HepG2 (cell line): Measurements from ENCODE around the gene DPH2. TPM values are rescaled to one million over a fixed set of nuclear protein-coding genes. Genes with fewer than 3 reads are reported as not detected.

Source experiments
- ATAC-seq: fragments of 200-7000 bp; cut with Tn5 transposase; 3 replicates; pipeline ENCODE4 v1.9.1; 2020; ENCODE audit warnings: mild to moderate bottlenecking, moderate library complexity
- BruUV-seq: library from RNA; stranded (reverse); fragments of 400-500 nt; replicated peaks from 2 replicates; lab custom pipeline; 2021; lab: Mats Ljungman, UMichigan
- CTCF ChIA-PET: fragments of 300-600 bp; formaldehyde crosslinking; extraction: SDS; loops from one replicate; lab custom pipeline; 2021; ENCODE audit warnings: low total read pairs, inconsistent platforms, low intra/inter-chr PET ratio; lab: Yijun Ruan, JAX
- POLR2A ChIA-PET: fragments of 350-600 bp; sonication (Branson Sonifier 250); formaldehyde crosslinking; loops from one replicate; lab custom pipeline; 2020; ENCODE audit warnings: antibody characterized with exemption, inconsistent platforms; lab: Yijun Ruan, JAX
- DNase-seq: peaks from one replicate; pipeline ENCODE4 v3.0.0-alpha.2; 2015; ENCODE audit warnings: low spot score
- FAIRE-seq: peaks from 3 replicates; lab custom pipeline; 2011; peaks lifted over from hg19 to GRCh38; lab: Jason Lieb, UNC
- H2AFZ ChIP-seq: one replicate; pipeline ENCODE4 v1.6.1; 2011; ENCODE audit warnings: low read length, inconsistent platforms
- H3K27ac ChIP-seq: fragments of 300-600 bp; 3 replicates; pipeline ENCODE4 v1.8.0; 2011; ENCODE audit warnings: mixed run types, mild to moderate bottlenecking, mixed read lengths, low read length, inconsistent platforms; ENCODE audit not compliant: insufficient read depth; ENCODE audit errors: extremely low read length
- H3K27me3 ChIP-seq, 2 experiments: fragments of 200-600 bp in 1 of 2; 2 replicates in 1 of 2; 3 replicates in 1 of 2; pipeline versions ENCODE4 v1.6.0 to v1.8.0; 2011; ENCODE audit warnings: low read length in 2 of 2, mild to moderate bottlenecking in 2 of 2, moderate library complexity in 2 of 2, inconsistent platforms in 1 of 2; ENCODE audit not compliant: insufficient read depth in 2 of 2, control insufficient read depth in 1 of 2
- H3K36me3 ChIP-seq, 2 experiments: fragments of 200-600 bp in 1 of 2; replicated peaks in 1 of 2; 2 replicates in 1 of 2; 3 replicates in 1 of 2; pipeline versions ENCODE4 v1.5.1 to v1.8.0; 2011; ENCODE audit warnings: low read length in 2 of 2, inconsistent platforms in 1 of 2; ENCODE audit not compliant: insufficient read depth in 2 of 2, control insufficient read depth in 1 of 2
- H3K4me1 ChIP-seq: 2 replicates; pipeline ENCODE4 v1.5.1; 2012; ENCODE audit warnings: low read length, inconsistent platforms; ENCODE audit not compliant: insufficient read depth
- H3K4me2 ChIP-seq: 2 replicates; pipeline ENCODE4 v1.6.0; 2011; ENCODE audit warnings: low read depth, low read length, inconsistent platforms
- H3K4me3 ChIP-seq, 3 experiments: fragments of 200-600 bp in 1 of 3; sonication (generic), shearing (Covaris generic) in 1 of 3; replicated peaks in 1 of 3; 2 replicates each; pipeline ENCODE4 v1.5.1; 2011 to 2016; ENCODE audit warnings: low read length in 3 of 3, inconsistent platforms in 2 of 3, low read depth in 2 of 3, mild to moderate bottlenecking in 2 of 3, control low read depth in 1 of 3, mixed read lengths in 1 of 3; ENCODE audit not compliant: insufficient read depth in 1 of 3
- H3K79me2 ChIP-seq: one replicate; pipeline ENCODE4 v1.6.1; 2011; ENCODE audit warnings: low read length, inconsistent platforms; ENCODE audit not compliant: insufficient read depth
- H3K9ac ChIP-seq: 2 replicates; pipeline ENCODE4 v1.6.0; 2011; ENCODE audit warnings: mild to moderate bottlenecking, low read depth, low read length, inconsistent platforms; ENCODE audit not compliant: insufficient read depth
- H3K9me3 ChIP-seq: 2 replicates; pipeline ENCODE4 v1.5.1; 2012; ENCODE audit warnings: mild to moderate bottlenecking, low read length
- H4K20me1 ChIP-seq: 2 replicates; pipeline ENCODE4 v1.6.0; 2011; ENCODE audit warnings: inconsistent platforms, mild to moderate bottlenecking, low read length, moderate library complexity; ENCODE audit not compliant: insufficient read depth
- AGO1 ChIP-seq: fragments of 200-400 bp; formaldehyde crosslinking; IDR thresholded peaks from 2 replicates; pipeline ENCODE4 v1.6.1; 2017; ENCODE audit warnings: mild to moderate bottlenecking, low read depth, low read length, moderate library complexity; ENCODE audit not compliant: poor library complexity, severe bottlenecking
- AGO2 ChIP-seq: fragments of 200-400 bp; formaldehyde crosslinking; optimal IDR thresholded peaks from 2 replicates; pipeline ENCODE3; 2017; ENCODE audit warnings: mild to moderate bottlenecking, low read depth, low read length, moderate library complexity
- ARID2 ChIP-seq: sonication (generic); formaldehyde crosslinking; IDR thresholded peaks from 2 replicates; pipeline ENCODE4 v1.8.1; 2022; ENCODE audit warnings: mild to moderate bottlenecking, missing genetic modification reagents, borderline replicate concordance
- MAX ChIP-seq: IDR thresholded peaks from 2 replicates; pipeline ENCODE4 v1.6.1; 2012; ENCODE audit warnings: inconsistent platforms
- ZMYM2 ChIP-seq: sonication (generic); formaldehyde crosslinking; IDR thresholded peaks from 2 replicates; pipeline ENCODE4 v1.8.0; 2022; ENCODE audit warnings: mild to moderate bottlenecking, missing genetic modification reagents
- WGBS: methylation state at CpG from one replicate; pipeline ENCODE4 v1.1.6; 2017; ENCODE audit warnings: low lambda C conversion rate; 5-methylcytosine and 5-hydroxymethylcytosine counted together
- in situ Hi-C: cut with HindIII; loops from 2 replicates; pipeline ENCODE4 v1.10.0; 2017; ENCODE audit warnings: low pct_unique_long_range_greater_than_20kb; ENCODE audit not compliant: extremely low pct_ligation_motif_present
- intact Hi-C: fragments of 100-400 bp; cut with micrococcal nuclease; formaldehyde crosslinking; loops from one replicate; pipeline ENCODE4 v1.10.0; 2022; ENCODE audit not compliant: unreplicated experiment
- polyA plus RNA-seq, 8 experiments: library from polyadenylated mRNA; depleted of rRNA in 3 of 8; stranded (reverse) in 7 of 8; unstranded in 1 of 8; fragments of >200 nt; fragmentation: Illumina TruSeq in 4 of 8; extraction: Trizol in 4 of 8; gene quantifications; 2 replicates each; pipeline versions ENCODE4 v1.2.1 to v1.2.3, GENCODE V29; 2011 to 2016; ENCODE audit warnings: low read depth in 4 of 8, missing spikeins in 1 of 8, mixed read lengths in 1 of 8; ENCODE audit not compliant: insufficient read depth in 1 of 8
- total RNA-seq, 5 experiments: library from RNA; depleted of rRNA; stranded (reverse); fragments of >200 nt; fragmentation: Illumina TruSeq; extraction: Trizol; gene quantifications; 2 replicates each; pipeline ENCODE4 v1.2.3, GENCODE V29; 2016; ENCODE audit warnings: low read depth in 1 of 5

DPH2 gene
- total and polyA plus RNA-seq, 2 of the 13 experiments (the other 11 are each of a cell fraction or from before 2014, with no cell fraction given): 32.2 to 38.3 TPM

- Histone ChIP-seq H3K27ac (no peak overlapping the region), H3K4me3 (peak overlapping the region in 1 of 3 experiments; percentile 6; a peak in 1 of 6 replicates), H3K4me2 (no peak overlapping the region), H3K9me3 (no peaks in the 10 kb centered on the region), H3K9ac (no peak overlapping the region), H4K20me1 (no peaks in the 10 kb centered on the region), H3K36me3 (peaks cover 2 to 13% of the 10 kb centered on the region in 2 experiments; a peak in 2 of 5 replicates), H3K27me3 (no peaks in the 10 kb centered on the region), H3K4me1 (peaks cover 45% of the 10 kb centered on the region), H3K79me2 (no peaks in the 10 kb centered on the region), H2AFZ (no peak overlapping the region)
- in situ Hi-C loops: loop anchor here (5.0 kb wide), 1 partner anchor 36 kb away; the partner anchor contains the start of gene SLC6A9
- POLR2A ChIA-PET: interaction anchor here (1.1 to 1.2 kb wide), 2 partner anchors 18 to 47 kb away, joined by 3 to 4 read pairs; no protein-coding TSS in a partner anchor
- TF ChIP-seq AGO2 (peak; percentile 59), ARID2 (CRISPR knock-in tag) (no peak), AGO1 (peak; percentile 58)
- CTCF ChIA-PET: interaction anchor here (1.3 kb wide), 1 partner anchor 40 kb away, joined by 8 read pairs; no protein-coding TSS in a partner anchor
- no TSS peak for BruUV-seq
- intact Hi-C loops: loop anchor here (2.0 kb wide), 1 partner anchor 41 kb away; no protein-coding TSS in a partner anchor
- 69% methylated on average over 17 of the region's 21 CpGs for WGBS
- no peak for FAIRE-seq
- no peak for ATAC-seq
- no peak for DNase-seq
Measured at GRCh38 chr1:43995984-43996732, 26.3 kb downstream of the DPH2 start.

DNA sequence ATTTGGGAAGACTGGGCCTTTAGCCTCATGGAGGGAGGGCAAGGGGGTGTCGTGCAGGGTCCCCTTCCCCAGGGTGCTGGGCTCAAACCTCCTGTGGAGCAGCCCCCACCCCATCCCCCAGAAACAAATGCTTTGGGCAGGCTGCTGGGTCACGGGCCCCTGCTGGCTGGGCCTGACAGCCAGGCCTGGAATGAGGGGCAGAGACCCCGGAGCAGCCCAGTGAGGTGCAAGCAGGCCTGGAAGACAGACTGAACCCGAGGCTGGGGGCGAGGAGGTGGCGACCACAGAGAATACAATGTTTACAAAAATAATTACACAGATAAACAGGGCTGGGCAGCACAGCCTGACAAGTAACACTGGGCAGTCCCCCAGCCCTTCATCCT lies 26.9 kb downstream of the DPH2 start:
- BruUV-seq: no TSS peak
- H3K79me2 ChIP-seq: no peaks in the 10 kb centered on the region
- H3K9ac ChIP-seq: no peak overlapping the region
- no peak for ATAC-seq
- FAIRE-seq: no peak
- H4K20me1 ChIP-seq: no peaks in the 10 kb centered on the region
- 0 out of 2 replicates have a peak, but pooled peaks have one; percentile 8 for TF ChIP-seq MAX
- no peak for TF ChIP-seq ZMYM2
- peak; percentile 2 for TF ChIP-seq AGO2
- no peak overlapping the region for H3K27ac ChIP-seq
- ChIA-PET CTCF (no interaction called here), POLR2A (no interaction called here)
- intact Hi-C loops: no loop called here
- no peak for DNase-seq
- in situ Hi-C loops: loop anchor here (5.0 kb wide), 1 partner anchor 36 kb away; the partner anchor contains the start of gene SLC6A9
- peak overlapping the region; percentile 20; the same call in 1 of the 2 replicates for H3K4me2 ChIP-seq
- H2AFZ ChIP-seq: no peak overlapping the region
- 65% methylated on average over 6 of the region's 6 CpGs for WGBS
- peak overlapping the region in 1 of 3 experiments; percentile 6; a peak in 1 of 6 replicates for H3K4me3 ChIP-seq
- H3K27me3 ChIP-seq: no peaks in the 10 kb centered on the region
- peaks cover 44% of the 10 kb centered on the region for H3K4me1 ChIP-seq
- no peaks in the 10 kb centered on the region for H3K9me3 ChIP-seq
- H3K36me3 ChIP-seq: peaks cover 3 to 17% of the 10 kb centered on the region in 2 experiments; a peak in 3 of 5 replicates
